Right lobe of liver (tissue), 4 donors: Measurements from ENCODE around the gene MFSD11.

Experiments
- POLR2A ChIP-seq: fragments of 450-650 bp; IDR thresholded peaks from one replicate; pipeline ENCODE4 v1.6.1; 2017; ENCODE audit warnings: antibody characterized with exemption, mild to moderate bottlenecking
- TF ChIP-seq, protein P1 (sequence below), 4 donors: fragments of 200-600 bp in 3 of 4; fragments of 450-650 bp in 1 of 4; IDR thresholded peaks; one replicate each; pipeline versions ENCODE4 v1.5.1 to v1.8.0; 2016 to 2022; ENCODE audit warnings: antibody characterized with exemption in 4 of 4, mild to moderate bottlenecking in 2 of 4
- donor health status: DM: no; HTN: no; CAD: no.
- donor health status: DM: no; HTN: no; CAD: no.
- donor health status: DM: no; HTN: yes; CAD: no.

GRCh38 chr17:76791053-76791980 is 53.4 kb downstream of the MFSD11 start:
- TF ChIP-seq, protein P1, sequence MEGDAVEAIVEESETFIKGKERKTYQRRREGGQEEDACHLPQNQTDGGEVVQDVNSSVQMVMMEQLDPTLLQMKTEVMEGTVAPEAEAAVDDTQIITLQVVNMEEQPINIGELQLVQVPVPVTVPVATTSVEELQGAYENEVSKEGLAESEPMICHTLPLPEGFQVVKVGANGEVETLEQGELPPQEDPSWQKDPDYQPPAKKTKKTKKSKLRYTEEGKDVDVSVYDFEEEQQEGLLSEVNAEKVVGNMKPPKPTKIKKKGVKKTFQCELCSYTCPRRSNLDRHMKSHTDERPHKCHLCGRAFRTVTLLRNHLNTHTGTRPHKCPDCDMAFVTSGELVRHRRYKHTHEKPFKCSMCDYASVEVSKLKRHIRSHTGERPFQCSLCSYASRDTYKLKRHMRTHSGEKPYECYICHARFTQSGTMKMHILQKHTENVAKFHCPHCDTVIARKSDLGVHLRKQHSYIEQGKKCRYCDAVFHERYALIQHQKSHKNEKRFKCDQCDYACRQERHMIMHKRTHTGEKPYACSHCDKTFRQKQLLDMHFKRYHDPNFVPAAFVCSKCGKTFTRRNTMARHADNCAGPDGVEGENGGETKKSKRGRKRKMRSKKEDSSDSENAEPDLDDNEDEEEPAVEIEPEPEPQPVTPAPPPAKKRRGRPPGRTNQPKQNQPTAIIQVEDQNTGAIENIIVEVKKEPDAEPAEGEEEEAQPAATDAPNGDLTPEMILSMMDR (IDR thresholded peaks at IDR 0.05) = no peak
- no peak for TF ChIP-seq POLR2A
